Measurements from ENCODE around the gene VCX.
"Not testable (repeated sequence)": the region's sequence is repeated elsewhere in the genome, so short reads cannot be mapped to it uniquely, and the experiment has no call there.

The VCX gene

DNA sequence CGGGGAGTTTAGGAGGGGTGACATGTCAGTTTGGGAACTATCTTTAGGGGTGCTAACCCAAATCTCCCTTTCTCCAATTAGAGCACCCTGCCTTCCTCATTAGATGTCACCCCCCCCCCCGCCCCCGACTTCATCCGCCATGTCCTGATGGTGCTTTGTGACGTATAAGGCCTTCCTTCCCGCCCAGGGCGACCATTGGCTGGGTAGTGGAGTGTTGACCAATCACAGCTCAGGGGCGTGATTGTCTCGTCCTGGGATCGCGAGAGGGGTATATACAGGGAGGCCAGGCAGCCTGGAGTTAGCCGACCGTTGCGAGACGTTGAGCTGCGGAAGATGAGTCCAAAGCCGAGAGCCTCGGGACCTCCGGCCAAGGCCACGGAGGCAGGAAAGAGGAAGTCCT, at the start of gene VCX:
Gene VCX (plus strand): TSS at position 301 of the 400 bp plus-strand sequence. CDS start 33 bp downstream, at position 334.
- not testable (repeated sequence) for H3K27me3 ChIP-seq (ENCODE audit: insufficient read depth, low read length); H3K27ac ChIP-seq (ENCODE audit: low read length); H3K36me3 ChIP-seq (ENCODE audit: insufficient read depth, low read depth, low read length); H3K4me1 ChIP-seq (ENCODE audit: insufficient read depth, low read length); H3K9ac ChIP-seq (ENCODE audit: low read depth, low read length); H3K4me3 ChIP-seq (ENCODE audit: low read length); H3K9me3 ChIP-seq (ENCODE audit: insufficient read depth, low read depth, low read length)

DNA sequence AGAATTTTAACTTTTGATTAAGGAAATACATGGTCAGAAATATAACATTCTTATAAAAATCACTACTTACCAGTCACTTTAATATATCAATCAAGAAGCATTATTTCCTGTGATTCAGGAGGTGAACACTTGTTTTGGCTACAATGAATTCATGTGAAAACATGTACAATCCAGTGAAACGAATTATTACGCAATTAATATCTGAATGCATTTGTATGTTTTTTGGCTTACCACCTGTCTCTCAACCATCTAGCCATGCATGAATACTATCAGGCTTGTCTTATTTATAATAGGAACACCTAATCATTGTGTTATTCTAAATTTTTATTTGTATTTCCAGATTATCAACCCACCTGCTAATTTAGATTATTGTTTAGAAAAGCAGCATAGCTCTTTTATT, 44.6 kb upstream of the VCX start:
- Histone ChIP-seq H3K27me3 (ENCODE audit: insufficient read depth, low read length) (no peaks in the 10 kb centered on the region), H3K9me3 (ENCODE audit: insufficient read depth, low read depth, low read length) (no peaks in the 10 kb centered on the region), H3K4me1 (ENCODE audit: insufficient read depth, low read length) (no peaks in the 10 kb centered on the region), H3K27ac (ENCODE audit: low read length) (no peak overlapping the region), H3K4me3 (ENCODE audit: low read length) (no peak overlapping the region), H3K36me3 (ENCODE audit: insufficient read depth, low read depth, low read length) (no peaks in the 10 kb centered on the region), H3K9ac (ENCODE audit: low read depth, low read length) (no peak overlapping the region)

DNA sequence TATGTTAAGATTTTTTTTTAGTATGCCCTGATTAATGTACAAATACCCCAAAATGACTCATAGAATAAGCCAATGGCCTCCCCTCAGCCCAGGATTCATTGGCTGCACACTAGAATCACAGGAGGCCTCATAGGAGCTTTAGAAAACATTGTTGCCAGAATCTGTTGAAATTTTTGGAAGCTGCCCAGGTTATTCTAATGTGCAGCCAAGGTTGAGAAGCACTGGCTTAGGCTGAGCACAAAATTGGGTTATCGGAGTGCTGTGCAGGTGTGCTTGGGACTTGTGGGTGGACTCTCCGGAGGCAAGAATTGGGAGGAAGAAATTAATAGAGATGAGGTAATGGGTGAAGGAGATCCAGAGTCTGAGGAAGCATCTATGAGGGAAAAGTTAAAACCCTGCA, 41.3 kb upstream of the VCX start:
- Histone ChIP-seq H3K9me3 (ENCODE audit: insufficient read depth, low read depth, low read length) (no peaks in the 10 kb centered on the region), H3K27me3 (ENCODE audit: insufficient read depth, low read length) (no peaks in the 10 kb centered on the region), H3K27ac (ENCODE audit: low read length) (no peak overlapping the region), H3K4me3 (ENCODE audit: low read length) (no peak overlapping the region), H3K9ac (ENCODE audit: low read depth, low read length) (no peak overlapping the region), H3K4me1 (ENCODE audit: insufficient read depth, low read length) (no peaks in the 10 kb centered on the region), H3K36me3 (ENCODE audit: insufficient read depth, low read depth, low read length) (no peaks in the 10 kb centered on the region)

GRCh38 chrX:7815166-7815805, 27.7 kb upstream of the VCX start:
- Histone ChIP-seq H3K9ac (ENCODE audit: low read depth, low read length) (no peak overlapping the region), H3K9me3 (ENCODE audit: insufficient read depth, low read depth, low read length) (no peaks in the 10 kb centered on the region), H3K27ac (ENCODE audit: low read length) (no peak overlapping the region), H3K4me3 (ENCODE audit: low read length) (no peak overlapping the region), H3K27me3 (ENCODE audit: insufficient read depth, low read length) (no peaks in the 10 kb centered on the region), H3K36me3 (ENCODE audit: insufficient read depth, low read depth, low read length) (no peaks in the 10 kb centered on the region), H3K4me1 (ENCODE audit: insufficient read depth, low read length) (no peaks in the 10 kb centered on the region)

- H3K4me1 ChIP-seq (ENCODE audit: insufficient read depth, low read length) = no peaks in the 10 kb centered on the region
- H3K4me3 ChIP-seq (ENCODE audit: low read length) = no peak overlapping the region
- no peak overlapping the region for H3K27ac ChIP-seq (ENCODE audit: low read length)
- no peaks in the 10 kb centered on the region for H3K36me3 ChIP-seq (ENCODE audit: insufficient read depth, low read depth, low read length)
- no peaks in the 10 kb centered on the region for H3K9me3 ChIP-seq (ENCODE audit: insufficient read depth, low read depth, low read length)
- no peaks in the 10 kb centered on the region for H3K27me3 ChIP-seq (ENCODE audit: insufficient read depth, low read length)
- no peak overlapping the region for H3K9ac ChIP-seq (ENCODE audit: low read depth, low read length)
Observed at GRCh38 chrX:7828594-7828993, 14.4 kb upstream of the VCX start.

DNA sequence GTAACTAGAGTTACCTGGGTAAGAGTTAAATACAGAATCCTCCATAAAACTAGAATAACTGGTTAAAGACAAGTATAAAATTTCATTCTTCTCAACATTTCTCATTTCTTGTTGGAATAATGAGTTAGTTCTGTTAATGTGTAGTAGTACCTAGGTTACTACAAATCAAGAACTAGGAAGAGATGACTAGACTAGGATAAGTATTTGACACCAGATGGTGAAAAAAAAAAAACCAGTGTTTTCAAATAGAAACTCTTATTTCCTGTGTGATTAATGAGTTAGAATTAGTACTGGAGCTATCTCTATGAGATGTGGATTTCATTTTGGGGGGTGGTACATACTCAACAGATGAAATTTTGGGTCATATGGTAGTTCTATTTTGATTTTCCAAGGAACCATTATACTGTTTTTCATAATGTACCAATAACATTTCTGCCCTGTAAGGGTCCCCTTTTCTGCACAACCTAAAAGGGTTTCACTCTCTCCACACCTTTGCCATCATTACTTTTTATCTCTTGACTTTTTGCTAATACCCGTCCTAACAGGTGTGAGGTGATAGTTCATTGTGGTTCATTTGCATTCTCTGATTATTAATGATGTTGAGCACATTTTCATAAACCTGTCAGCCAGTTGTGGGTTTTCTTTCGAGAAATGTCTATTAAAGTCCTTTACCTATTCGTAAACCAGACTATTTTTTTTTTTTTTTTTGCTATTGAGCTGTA, 1.7 kb upstream of the VCX start:
- Histone ChIP-seq H3K27ac (ENCODE audit: low read length) (no peak overlapping the region), H3K4me1 (ENCODE audit: insufficient read depth, low read length) (no peaks in the 10 kb centered on the region), H3K9me3 (ENCODE audit: insufficient read depth, low read depth, low read length) (no peaks in the 10 kb centered on the region), H3K9ac (ENCODE audit: low read depth, low read length) (no peak overlapping the region), H3K4me3 (ENCODE audit: low read length) (no peak overlapping the region), H3K27me3 (ENCODE audit: insufficient read depth, low read length) (no peaks in the 10 kb centered on the region), H3K36me3 (ENCODE audit: insufficient read depth, low read depth, low read length) (no peaks in the 10 kb centered on the region)

GRCh38 chrX:7852166-7852565, 9.2 kb downstream of the VCX start:
- Histone ChIP-seq H3K27ac (ENCODE audit: low read length) (no peak overlapping the region), H3K9ac (ENCODE audit: low read depth, low read length) (no peak overlapping the region), H3K27me3 (ENCODE audit: insufficient read depth, low read length) (no peaks in the 10 kb centered on the region), H3K4me3 (ENCODE audit: low read length) (no peak overlapping the region), H3K4me1 (ENCODE audit: insufficient read depth, low read length) (no peaks in the 10 kb centered on the region), H3K36me3 (ENCODE audit: insufficient read depth, low read depth, low read length) (no peaks in the 10 kb centered on the region), H3K9me3 (ENCODE audit: insufficient read depth, low read depth, low read length) (no peaks in the 10 kb centered on the region)

- Histone ChIP-seq H3K27ac (ENCODE audit: low read length) (no peak overlapping the region), H3K4me1 (ENCODE audit: insufficient read depth, low read length) (no peaks in the 10 kb centered on the region), H3K9me3 (ENCODE audit: insufficient read depth, low read depth, low read length) (no peaks in the 10 kb centered on the region), H3K9ac (ENCODE audit: low read depth, low read length) (no peak overlapping the region), H3K4me3 (ENCODE audit: low read length) (no peak overlapping the region), H3K27me3 (ENCODE audit: insufficient read depth, low read length) (no peaks in the 10 kb centered on the region), H3K36me3 (ENCODE audit: insufficient read depth, low read depth, low read length) (no peaks in the 10 kb centered on the region)
Observed at GRCh38 chrX:7872042-7872441, 29.1 kb downstream of the VCX start.

DNA sequence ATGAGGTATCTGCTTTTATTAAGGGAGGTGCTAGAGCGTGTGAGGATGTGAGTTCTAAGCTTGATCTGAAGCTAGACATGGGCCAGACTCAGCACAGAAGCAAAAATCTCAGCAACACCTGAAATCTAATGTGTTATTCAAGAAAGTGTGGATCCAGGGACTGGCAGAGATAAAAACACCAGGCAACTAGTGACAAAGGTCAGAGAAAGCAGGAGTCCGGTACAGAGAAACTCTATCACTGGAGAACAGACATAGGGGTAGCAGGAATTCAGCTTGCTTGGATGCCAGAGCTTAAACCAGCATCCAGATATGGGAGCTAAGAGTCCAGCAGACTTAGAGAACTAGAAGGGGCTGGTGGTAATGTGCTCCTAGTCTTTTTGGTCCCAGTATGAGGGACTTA, 34.0 kb downstream of the VCX start:
- Histone ChIP-seq H3K27me3 (ENCODE audit: insufficient read depth, low read length) (no peaks in the 10 kb centered on the region), H3K9me3 (ENCODE audit: insufficient read depth, low read depth, low read length) (no peaks in the 10 kb centered on the region), H3K27ac (ENCODE audit: low read length) (no peak overlapping the region), H3K4me1 (ENCODE audit: insufficient read depth, low read length) (no peaks in the 10 kb centered on the region), H3K4me3 (ENCODE audit: low read length) (no peak overlapping the region), H3K9ac (ENCODE audit: low read depth, low read length) (no peak overlapping the region), H3K36me3 (ENCODE audit: insufficient read depth, low read depth, low read length) (no peaks in the 10 kb centered on the region)

- no peak overlapping the region for H3K27ac ChIP-seq (ENCODE audit: low read length)
- H3K4me1 ChIP-seq (ENCODE audit: insufficient read depth, low read length) = no peaks in the 10 kb centered on the region
- H3K9me3 ChIP-seq (ENCODE audit: insufficient read depth, low read depth, low read length) = no peaks in the 10 kb centered on the region
- no peaks in the 10 kb centered on the region for H3K36me3 ChIP-seq (ENCODE audit: insufficient read depth, low read depth, low read length)
- H3K4me3 ChIP-seq (ENCODE audit: low read length) = no peak overlapping the region
- H3K27me3 ChIP-seq (ENCODE audit: insufficient read depth, low read length) = no peaks in the 10 kb centered on the region
- H3K9ac ChIP-seq (ENCODE audit: low read depth, low read length) = no peak overlapping the region
Observed at GRCh38 chrX:7889135-7889534, 46.2 kb downstream of the VCX start.

DNA sequence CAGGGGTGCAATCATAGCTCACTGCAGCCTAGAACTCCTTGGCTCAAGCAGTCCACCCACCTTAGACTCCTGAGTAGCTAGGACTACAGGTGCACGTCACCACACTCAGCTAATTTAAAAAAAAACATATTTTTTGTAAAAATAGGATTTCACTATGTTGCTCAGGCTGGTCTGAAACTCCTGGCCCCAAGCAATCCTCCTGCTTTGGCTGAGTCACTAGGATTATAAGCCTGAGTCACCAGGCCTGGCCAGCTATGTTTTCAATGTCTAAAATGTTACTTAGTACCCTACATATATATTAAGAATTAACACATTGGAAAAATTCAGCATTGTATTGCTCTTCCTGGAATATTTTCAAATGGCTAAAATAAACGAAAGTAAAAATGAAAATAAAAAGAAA, 46.7 kb downstream of the VCX start:
- Histone ChIP-seq H3K4me1 (ENCODE audit: insufficient read depth, low read length) (no peaks in the 10 kb centered on the region), H3K27ac (ENCODE audit: low read length) (no peak overlapping the region), H3K4me3 (ENCODE audit: low read length) (no peak overlapping the region), H3K9me3 (ENCODE audit: insufficient read depth, low read depth, low read length) (no peaks in the 10 kb centered on the region), H3K9ac (ENCODE audit: low read depth, low read length) (no peak overlapping the region), H3K36me3 (ENCODE audit: insufficient read depth, low read depth, low read length) (no peaks in the 10 kb centered on the region), H3K27me3 (ENCODE audit: insufficient read depth, low read length) (no peaks in the 10 kb centered on the region)

- no peaks in the 10 kb centered on the region for H3K27me3 ChIP-seq (ENCODE audit: insufficient read depth, low read length)
- H3K4me1 ChIP-seq (ENCODE audit: insufficient read depth, low read length) = no peaks in the 10 kb centered on the region
- H3K36me3 ChIP-seq (ENCODE audit: insufficient read depth, low read depth, low read length) = no peaks in the 10 kb centered on the region
- H3K4me3 ChIP-seq (ENCODE audit: low read length) = no peak overlapping the region
- H3K9me3 ChIP-seq (ENCODE audit: insufficient read depth, low read depth, low read length) = no peaks in the 10 kb centered on the region
- H3K9ac ChIP-seq (ENCODE audit: low read depth, low read length) = no peak overlapping the region
- H3K27ac ChIP-seq (ENCODE audit: low read length) = no peak overlapping the region
Observed at GRCh38 chrX:7891928-7892327, 49.0 kb downstream of the VCX start.

Measured in iPS-20b (cell line).